Heart left ventricle (tissue), 13 donors: Measurements from ENCODE around the gene SLC9C1.

Source experiments
- POLR2A ChIP-seq, 2 donors: fragments of 450-650 bp; IDR thresholded peaks; one replicate each; pipeline ENCODE4 v1.6.1; 2017; ENCODE audit warnings: antibody characterized with exemption in 2 of 2, mild to moderate bottlenecking in 2 of 2, moderate library complexity in 2 of 2
- TF ChIP-seq, protein P1 (sequence below), 12 donors: fragments of 200-600 bp; sonication (generic) in 4 of 12; IDR thresholded peaks; one replicate each; pipeline versions ENCODE4 v1.5.0 to v1.8.0; 2018 to 2022; ENCODE audit warnings: antibody characterized with exemption in 12 of 12, mild to moderate bottlenecking in 5 of 12
- donor health status: ischemic (EF 13 %, LVEDD 7.1; RV severe dilation, severe dysfunction).
- donor health status: DM: no; HTN: yes; CAD: no.
- donor health status: DM: no; HTN: no; CAD: no.
- donor health status: ischemic (EF 25% LVEDD 6.9; RV normal size, moderate dysfunction).
- donor health status: ischemic (EF 25% LVEDD 5.7; RV mildly dilated, moderate dysfunction).
- donor health status: ischemic (EF 35%, LVEDD 5.7; RV mildly dilated, moderate dysfunction).
- donor health status: nonischemic (EF 11% LVEDD 7.7; RV severe dilation, severe dysfunction).
- donor health status: DM: yes; HTN: yes; CAD: no.
- donor health status: PGD.
- donor health status: ischemic (EF 29% LVEDD 5.4; RV normal size, mild dysfunction).
- donor health status: nonischemic (EF 23%, LVEDD 6.1; RV moderate dilation, normal function).

DNA sequence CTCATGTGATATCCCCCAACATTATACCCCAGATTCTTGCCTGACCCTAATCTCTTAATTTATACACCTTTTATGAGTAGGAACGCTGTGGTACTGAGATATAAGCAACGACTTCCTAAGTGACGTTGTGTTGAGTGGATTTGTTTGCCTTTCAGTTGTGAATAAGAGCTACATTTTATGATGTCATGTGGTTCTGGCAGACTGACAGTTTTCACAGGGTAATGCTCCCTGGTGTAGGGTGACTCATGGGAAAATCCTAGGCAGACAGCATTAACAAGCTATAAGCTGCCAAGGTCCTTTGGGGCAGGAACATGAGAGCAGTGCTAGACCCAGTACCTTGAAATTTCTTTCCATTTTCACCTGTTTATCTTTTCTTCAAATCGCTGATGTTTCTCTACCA lies 196.6 kb downstream of the SLC9C1 start:
- TF ChIP-seq, protein P1, sequence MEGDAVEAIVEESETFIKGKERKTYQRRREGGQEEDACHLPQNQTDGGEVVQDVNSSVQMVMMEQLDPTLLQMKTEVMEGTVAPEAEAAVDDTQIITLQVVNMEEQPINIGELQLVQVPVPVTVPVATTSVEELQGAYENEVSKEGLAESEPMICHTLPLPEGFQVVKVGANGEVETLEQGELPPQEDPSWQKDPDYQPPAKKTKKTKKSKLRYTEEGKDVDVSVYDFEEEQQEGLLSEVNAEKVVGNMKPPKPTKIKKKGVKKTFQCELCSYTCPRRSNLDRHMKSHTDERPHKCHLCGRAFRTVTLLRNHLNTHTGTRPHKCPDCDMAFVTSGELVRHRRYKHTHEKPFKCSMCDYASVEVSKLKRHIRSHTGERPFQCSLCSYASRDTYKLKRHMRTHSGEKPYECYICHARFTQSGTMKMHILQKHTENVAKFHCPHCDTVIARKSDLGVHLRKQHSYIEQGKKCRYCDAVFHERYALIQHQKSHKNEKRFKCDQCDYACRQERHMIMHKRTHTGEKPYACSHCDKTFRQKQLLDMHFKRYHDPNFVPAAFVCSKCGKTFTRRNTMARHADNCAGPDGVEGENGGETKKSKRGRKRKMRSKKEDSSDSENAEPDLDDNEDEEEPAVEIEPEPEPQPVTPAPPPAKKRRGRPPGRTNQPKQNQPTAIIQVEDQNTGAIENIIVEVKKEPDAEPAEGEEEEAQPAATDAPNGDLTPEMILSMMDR (IDR thresholded peaks at IDR 0.05), result no peak
- no peak for TF ChIP-seq POLR2A (IDR thresholded peaks at IDR 0.05)
